Nephron progenitor cell (in vitro differentiated cells): ENCODE results near the gene PCDHA3.
"Not testable (repeated sequence)": the region's sequence is repeated elsewhere in the genome, so short reads cannot be mapped to it uniquely, and the experiment has no call there.

ENCODE experiments used
- DNase-seq: peaks from one replicate; pipeline ENCODE4 v3.0.0; 2021
- H3K27ac Mint-ChIP-seq: 2 replicates; pipeline ENCODE4 v1.8.0; 2021; ENCODE audit warnings: mild to moderate bottlenecking, moderate library complexity, mixed read lengths
- H3K27me3 Mint-ChIP-seq: 2 replicates; pipeline ENCODE4 v1.8.0; 2021; ENCODE audit warnings: mild to moderate bottlenecking, low read depth, mixed read lengths; ENCODE audit not compliant: poor library complexity
- H3K36me3 Mint-ChIP-seq: 2 replicates; pipeline ENCODE4 v1.8.0; 2021; ENCODE audit warnings: low read depth, mixed read lengths
- H3K4me1 Mint-ChIP-seq: 2 replicates; pipeline ENCODE4 v1.8.0; 2021; ENCODE audit warnings: mixed read lengths
- H3K4me3 Mint-ChIP-seq: 2 replicates; pipeline ENCODE4 v1.8.0; 2021; ENCODE audit warnings: mild to moderate bottlenecking, moderate library complexity, mixed read lengths
- H3K9me3 Mint-ChIP-seq: 2 replicates; pipeline ENCODE4 v1.8.0; 2021; ENCODE audit warnings: mild to moderate bottlenecking, moderate library complexity, mixed read lengths
- TF ChIP-seq, protein P1 (sequence below): fragments of 200-600 bp; sonication (generic); IDR thresholded peaks from 2 replicates; pipeline ENCODE4 v1.5.0; 2021; ENCODE audit warnings: antibody characterized with exemption

PCDHA3 gene

DNA sequence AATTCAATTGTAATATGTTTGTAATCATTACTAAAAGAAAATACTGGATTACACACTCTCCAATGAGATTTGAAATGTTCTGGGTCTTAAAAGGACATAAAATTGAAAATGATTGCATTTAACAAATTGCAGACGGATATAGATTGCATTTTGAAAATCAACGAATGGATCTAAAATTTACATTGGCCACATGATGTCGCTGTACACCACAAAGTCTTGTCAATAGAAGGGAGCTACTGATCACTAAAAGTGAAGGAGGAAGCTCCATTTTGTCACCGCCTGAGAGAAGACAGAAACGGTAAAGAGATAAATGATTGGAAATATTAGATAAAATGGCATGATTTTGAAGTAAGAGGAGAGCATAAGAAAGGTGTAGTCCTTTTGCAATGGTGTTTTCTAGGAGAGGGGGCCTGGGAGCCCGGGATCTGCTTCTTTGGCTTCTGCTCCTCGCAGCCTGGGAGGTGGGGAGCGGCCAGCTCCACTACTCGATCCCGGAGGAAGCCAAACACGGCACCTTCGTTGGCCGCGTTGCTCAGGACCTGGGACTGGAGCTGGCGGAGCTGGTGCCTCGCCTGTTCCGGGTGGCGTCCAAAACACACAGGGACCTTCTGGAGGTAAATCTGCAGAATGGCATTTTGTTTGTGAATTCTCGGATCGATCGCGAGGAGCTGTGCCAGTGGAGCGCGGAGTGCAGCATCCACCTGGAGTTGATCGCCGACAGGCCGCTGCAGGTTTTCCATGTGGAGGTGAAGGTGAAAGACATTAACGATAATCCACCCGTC is 14.8 kb upstream of the PCDHA3 start, which contains the start of gene PCDHA1:
Gene PCDHA1 (plus strand): TSS at position 236 of the 782 bp plus-strand sequence.
- no peak within 1 kb of the TSS for H3K27ac Mint-ChIP-seq
- peaks cover 15% of the 10 kb centered on the region for H3K36me3 Mint-ChIP-seq
- TF ChIP-seq, protein P1, sequence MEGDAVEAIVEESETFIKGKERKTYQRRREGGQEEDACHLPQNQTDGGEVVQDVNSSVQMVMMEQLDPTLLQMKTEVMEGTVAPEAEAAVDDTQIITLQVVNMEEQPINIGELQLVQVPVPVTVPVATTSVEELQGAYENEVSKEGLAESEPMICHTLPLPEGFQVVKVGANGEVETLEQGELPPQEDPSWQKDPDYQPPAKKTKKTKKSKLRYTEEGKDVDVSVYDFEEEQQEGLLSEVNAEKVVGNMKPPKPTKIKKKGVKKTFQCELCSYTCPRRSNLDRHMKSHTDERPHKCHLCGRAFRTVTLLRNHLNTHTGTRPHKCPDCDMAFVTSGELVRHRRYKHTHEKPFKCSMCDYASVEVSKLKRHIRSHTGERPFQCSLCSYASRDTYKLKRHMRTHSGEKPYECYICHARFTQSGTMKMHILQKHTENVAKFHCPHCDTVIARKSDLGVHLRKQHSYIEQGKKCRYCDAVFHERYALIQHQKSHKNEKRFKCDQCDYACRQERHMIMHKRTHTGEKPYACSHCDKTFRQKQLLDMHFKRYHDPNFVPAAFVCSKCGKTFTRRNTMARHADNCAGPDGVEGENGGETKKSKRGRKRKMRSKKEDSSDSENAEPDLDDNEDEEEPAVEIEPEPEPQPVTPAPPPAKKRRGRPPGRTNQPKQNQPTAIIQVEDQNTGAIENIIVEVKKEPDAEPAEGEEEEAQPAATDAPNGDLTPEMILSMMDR = no peak
- no peak within 1 kb of the TSS for H3K4me3 Mint-ChIP-seq
- DNase-seq = no peak
- H3K27me3 Mint-ChIP-seq = no peaks in the 10 kb centered on the region
- H3K9me3 Mint-ChIP-seq = peaks cover 84% of the 10 kb centered on the region
- H3K4me1 Mint-ChIP-seq = no peaks in the 10 kb centered on the region

DNA sequence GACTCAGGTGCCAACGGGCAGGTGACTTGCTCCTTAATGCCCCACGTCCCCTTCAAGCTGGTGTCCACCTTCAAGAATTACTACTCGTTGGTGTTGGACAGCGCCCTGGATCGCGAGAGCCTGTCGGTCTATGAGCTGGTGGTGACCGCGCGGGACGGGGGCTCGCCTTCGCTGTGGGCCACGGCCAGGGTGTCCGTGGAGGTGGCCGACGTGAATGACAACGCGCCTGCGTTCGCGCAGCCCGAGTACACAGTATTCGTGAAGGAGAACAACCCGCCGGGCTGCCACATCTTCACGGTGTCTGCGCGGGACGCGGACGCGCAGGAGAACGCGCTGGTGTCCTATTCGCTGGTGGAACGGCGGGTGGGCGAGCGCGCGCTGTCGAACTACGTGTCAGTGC is 13.4 kb upstream of the PCDHA3 start:
- H3K27me3 Mint-ChIP-seq, DNase-seq, H3K4me3 Mint-ChIP-seq, H3K27ac Mint-ChIP-seq, H3K4me1 Mint-ChIP-seq: not testable (repeated sequence)
- H3K36me3 Mint-ChIP-seq = peaks cover 15% of the 10 kb centered on the region
- peaks cover 84% of the 10 kb centered on the region for H3K9me3 Mint-ChIP-seq

DNA sequence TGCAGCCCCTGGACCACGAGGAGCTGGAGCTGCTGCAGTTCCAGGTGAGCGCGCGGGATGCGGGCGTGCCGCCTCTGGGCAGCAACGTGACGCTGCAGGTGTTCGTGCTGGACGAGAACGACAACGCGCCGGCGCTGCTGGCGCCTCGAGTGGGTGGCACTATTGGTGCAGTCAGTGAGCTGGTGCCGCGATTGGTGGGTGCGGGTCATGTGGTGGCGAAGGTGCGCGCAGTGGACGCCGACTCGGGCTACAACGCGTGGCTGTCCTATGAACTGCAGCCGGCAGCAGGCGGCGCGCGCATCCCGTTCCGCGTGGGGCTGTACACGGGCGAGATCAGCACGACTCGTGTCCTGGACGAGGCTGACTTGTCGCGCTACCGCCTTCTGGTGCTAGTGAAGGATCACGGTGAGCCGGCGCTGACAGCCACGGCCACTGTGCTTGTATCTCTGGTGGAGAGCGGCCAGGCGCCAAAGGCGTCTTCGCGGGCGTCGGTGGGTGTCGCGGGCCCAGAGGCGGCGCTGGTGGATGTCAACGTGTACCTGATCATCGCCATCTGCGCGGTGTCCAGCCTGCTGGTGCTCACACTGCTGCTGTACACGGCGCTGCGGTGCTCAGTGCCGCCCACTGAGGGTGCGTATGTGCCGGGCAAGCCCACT is 12.9 kb upstream of the PCDHA3 start:
- Mint-ChIP-seq H3K9me3 (peaks cover 82% of the 10 kb centered on the region), H3K36me3 (peaks cover 17% of the 10 kb centered on the region)
- H3K27me3 Mint-ChIP-seq, DNase-seq, H3K4me1 Mint-ChIP-seq, H3K27ac Mint-ChIP-seq, H3K4me3 Mint-ChIP-seq: not testable (repeated sequence)

DNA sequence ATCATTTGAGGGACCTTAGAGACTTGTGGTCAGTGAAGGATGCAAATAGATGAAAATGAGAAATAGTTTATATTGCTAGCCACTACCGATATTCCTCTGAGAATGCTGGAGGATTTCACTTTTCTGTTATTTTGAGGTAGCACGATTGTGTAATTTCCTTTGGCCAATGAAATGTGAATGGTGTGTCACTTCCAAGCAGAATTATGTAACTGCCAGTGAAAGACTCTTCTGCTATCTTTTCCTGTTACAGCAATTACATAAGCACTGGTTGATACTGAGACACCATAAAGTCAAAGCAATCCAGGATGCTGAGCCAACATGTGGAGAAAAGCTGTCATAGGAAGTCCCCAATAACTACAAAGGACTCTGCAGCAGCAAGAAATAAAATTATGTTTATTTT is 9.8 kb upstream of the PCDHA3 start:
- Mint-ChIP-seq H3K4me1 (no peaks in the 10 kb centered on the region), H3K36me3 (peaks cover 32% of the 10 kb centered on the region), H3K27me3 (no peaks in the 10 kb centered on the region), H3K27ac (no peak overlapping the region), H3K4me3 (no peak overlapping the region), H3K9me3 (peaks cover 88% of the 10 kb centered on the region)
- no peak for DNase-seq
- TF ChIP-seq, protein P1 = no peak

DNA sequence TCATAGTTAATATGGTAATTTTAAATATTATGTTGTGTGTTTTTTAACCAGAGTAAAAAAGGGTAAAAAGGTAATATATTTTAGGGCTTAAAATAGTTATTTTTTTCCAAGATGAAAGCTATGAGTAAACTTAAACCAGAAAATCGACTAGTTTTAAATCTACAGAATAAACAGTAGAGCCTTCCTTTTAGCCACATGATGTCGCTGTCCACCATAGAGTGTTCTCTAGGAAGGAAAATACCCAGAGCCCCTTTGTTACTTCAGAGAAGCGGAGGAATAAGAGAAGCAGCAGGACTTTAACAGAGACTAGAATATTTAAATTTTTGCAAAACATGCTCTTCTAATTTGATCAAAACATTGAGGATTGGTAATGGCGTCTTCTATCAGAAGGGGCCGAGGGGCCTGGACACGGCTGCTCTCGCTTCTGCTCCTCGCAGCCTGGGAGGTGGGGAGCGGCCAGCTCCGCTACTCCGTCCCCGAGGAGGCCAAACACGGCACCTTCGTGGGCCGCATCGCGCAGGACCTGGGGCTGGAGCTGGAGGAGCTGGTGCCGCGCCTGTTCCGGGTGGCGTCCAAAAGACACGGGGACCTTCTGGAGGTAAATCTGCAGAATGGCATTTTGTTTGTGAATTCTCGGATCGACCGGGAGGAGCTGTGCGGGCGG is 6.1 kb upstream of the PCDHA3 start, which contains the start of gene PCDHA2:
Gene PCDHA2 (plus strand): TSS at position 258 of the 664 bp plus-strand sequence.
- Mint-ChIP-seq H3K9me3 (peaks cover 80% of the 10 kb centered on the region), H3K4me1 (no peaks in the 10 kb centered on the region), H3K27me3 (no peaks in the 10 kb centered on the region), H3K4me3 (peak within 1 kb of the TSS; percentile 85), H3K36me3 (peaks cover 48% of the 10 kb centered on the region), H3K27ac (no peak within 1 kb of the TSS)
- no peak for DNase-seq
- TF ChIP-seq, protein P1 = peak; percentile 27

DNA sequence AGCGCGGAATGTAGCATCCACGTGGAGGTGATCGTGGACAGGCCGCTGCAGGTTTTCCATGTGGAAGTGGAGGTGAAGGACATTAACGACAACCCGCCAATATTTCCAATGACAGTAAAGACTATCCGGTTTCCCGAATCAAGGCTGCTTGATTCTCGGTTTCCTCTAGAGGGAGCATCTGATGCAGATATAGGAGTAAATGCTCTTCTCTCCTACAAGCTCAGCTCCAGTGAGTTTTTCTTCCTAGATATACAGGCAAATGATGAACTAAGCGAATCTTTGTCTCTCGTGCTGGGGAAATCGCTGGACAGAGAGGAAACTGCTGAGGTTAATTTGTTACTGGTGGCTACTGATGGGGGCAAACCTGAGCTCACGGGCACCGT is 5.6 kb upstream of the PCDHA3 start:
- Mint-ChIP-seq H3K9me3 (peaks cover 83% of the 10 kb centered on the region), H3K4me3 (peak overlapping the region; percentile 85), H3K27ac (no peak overlapping the region), H3K4me1 (no peaks in the 10 kb centered on the region), H3K36me3 (peaks cover 52% of the 10 kb centered on the region), H3K27me3 (no peaks in the 10 kb centered on the region)
- DNase-seq = no peak
- TF ChIP-seq, protein P1 = no peak

DNA sequence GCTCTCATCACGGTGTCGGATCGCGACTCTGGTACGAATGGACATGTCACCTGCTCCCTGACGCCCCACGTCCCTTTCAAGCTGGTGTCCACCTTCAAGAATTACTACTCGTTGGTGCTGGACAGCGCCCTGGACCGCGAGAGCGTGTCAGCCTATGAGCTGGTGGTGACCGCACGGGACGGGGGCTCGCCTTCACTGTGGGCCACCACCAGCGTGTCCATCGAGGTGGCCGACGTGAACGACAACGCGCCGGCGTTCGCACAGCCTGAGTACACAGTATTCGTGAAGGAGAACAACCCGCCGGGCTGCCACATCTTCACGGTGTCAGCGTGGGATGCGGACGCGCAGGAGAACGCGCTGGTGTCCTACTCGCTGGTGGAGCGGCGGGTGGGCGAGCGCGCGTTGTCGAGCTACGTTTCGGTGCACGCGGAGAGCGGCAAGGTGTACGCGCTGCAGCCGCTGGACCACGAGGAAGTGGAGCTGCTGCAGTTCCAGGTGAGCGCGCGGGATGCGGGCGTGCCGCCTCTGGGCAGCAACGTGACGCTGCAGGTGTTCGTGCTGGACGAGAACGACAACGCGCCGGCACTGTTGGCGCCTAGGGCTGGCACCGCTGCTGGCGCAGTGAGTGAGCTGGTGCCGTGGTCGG is 4.7 kb upstream of the PCDHA3 start:
- Mint-ChIP-seq H3K36me3 (peaks cover 62% of the 10 kb centered on the region), H3K9me3 (peaks cover 84% of the 10 kb centered on the region)
- not testable (repeated sequence) for H3K27me3 Mint-ChIP-seq, H3K4me3 Mint-ChIP-seq, H3K27ac Mint-ChIP-seq, H3K4me1 Mint-ChIP-seq, DNase-seq
